HL-60 (cell line): ENCODE results near the gene PEX11B.

Experiments used
- DNase-seq, 2 experiments: peaks; one replicate each; pipeline ENCODE4 v3.0.0-alpha.2; 2010 to 2020; ENCODE audit warnings: low read depth in 1 of 2, low spot score in 1 of 2
- H3K27ac ChIP-seq: fragments of 250-450 bp; sonication (Bioruptor Pico); replicated peaks from 2 replicates; pipeline ENCODE4 v1.5.1; 2020; ENCODE audit warnings: mild to moderate bottlenecking, moderate library complexity
- H3K27me3 ChIP-seq: fragments of 250-450 bp; sonication (Bioruptor Pico); 2 replicates; pipeline ENCODE4 v1.5.1; 2021; ENCODE audit warnings: mild to moderate bottlenecking, moderate library complexity; ENCODE audit not compliant: insufficient read depth, poor library complexity, severe bottlenecking
- H3K4me3 ChIP-seq: replicated peaks from 2 replicates; pipeline ENCODE4 v1.5.1; 2011; ENCODE audit warnings: mild to moderate bottlenecking, control low read depth, low read length; ENCODE audit not compliant: insufficient read depth
- CTCF ChIP-seq: IDR thresholded peaks from one replicate; pipeline ENCODE4 v1.5.1; 2011; ENCODE audit warnings: low read length, control low read depth, inconsistent platforms; ENCODE audit not compliant: insufficient read depth
- GABPA ChIP-seq: IDR thresholded peaks from 2 replicates; pipeline ENCODE4 v1.6.1; 2012; ENCODE audit warnings: low read depth
- POLR2AphosphoS5 ChIP-seq: IDR thresholded peaks from 2 replicates; pipeline ENCODE4 v1.6.1; 2012; ENCODE audit warnings: low read depth
- REST ChIP-seq: IDR thresholded peaks from 2 replicates; pipeline ENCODE4 v1.6.1; 2012; ENCODE audit warnings: low read depth; ENCODE audit not compliant: insufficient replicate concordance
- SPI1 ChIP-seq: IDR thresholded peaks from 2 replicates; pipeline ENCODE4 v1.6.1; 2012; ENCODE audit warnings: low read depth, mild to moderate bottlenecking, borderline replicate concordance

The PEX11B gene

DNA sequence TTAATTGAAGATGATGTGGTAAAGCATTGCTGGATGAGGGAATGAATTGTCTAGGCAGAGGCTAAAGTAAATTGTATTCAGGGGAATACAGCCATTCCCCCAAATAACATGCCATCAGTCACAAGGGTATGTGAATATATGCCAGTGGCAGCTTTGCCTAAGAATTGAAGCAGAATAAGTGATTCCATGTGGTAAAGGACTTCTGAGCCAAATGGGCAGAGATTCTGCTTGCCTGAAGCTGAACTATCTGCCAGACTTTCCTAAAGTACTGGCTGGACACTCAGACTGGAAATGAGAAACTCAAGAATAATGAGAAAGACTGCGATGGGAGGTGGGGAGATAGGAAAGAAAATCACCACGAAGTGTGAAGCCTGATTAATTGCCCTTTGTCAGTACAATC is 36.9 kb upstream of the PEX11B start:
- Histone ChIP-seq H3K4me3 (no peak overlapping the region), H3K27ac (no peak overlapping the region), H3K27me3 (no peaks in the 10 kb centered on the region)
- TF ChIP-seq CTCF (no peak), POLR2AphosphoS5 (no peak), REST (no peak), GABPA (no peak), SPI1 (no peak)
- no peak for DNase-seq

DNA sequence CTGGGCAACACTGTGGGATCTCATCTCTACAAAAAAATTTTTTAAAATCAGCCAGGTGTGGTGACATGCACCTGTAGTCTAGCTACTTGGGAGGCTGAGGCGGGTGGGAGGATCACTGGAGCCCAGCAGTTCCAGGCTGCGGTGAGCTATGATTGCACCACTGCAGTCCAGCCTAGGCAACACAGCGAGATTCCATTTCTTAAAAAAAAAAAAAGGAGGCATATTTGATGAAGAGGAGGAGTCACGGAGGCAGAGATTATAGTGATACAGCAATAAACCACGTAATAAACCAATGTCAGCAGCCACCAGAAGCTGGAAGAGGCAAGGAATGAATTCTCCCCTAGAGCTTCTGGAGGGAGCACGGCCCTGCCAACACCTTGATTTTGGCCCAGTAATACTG is 35.3 kb upstream of the PEX11B start:
- no peak overlapping the region for H3K27ac ChIP-seq
- no peak overlapping the region for H3K4me3 ChIP-seq
- no peaks in the 10 kb centered on the region for H3K27me3 ChIP-seq
- TF ChIP-seq REST (no peak), CTCF (no peak), SPI1 (no peak)
- DNase-seq: no peak

DNA sequence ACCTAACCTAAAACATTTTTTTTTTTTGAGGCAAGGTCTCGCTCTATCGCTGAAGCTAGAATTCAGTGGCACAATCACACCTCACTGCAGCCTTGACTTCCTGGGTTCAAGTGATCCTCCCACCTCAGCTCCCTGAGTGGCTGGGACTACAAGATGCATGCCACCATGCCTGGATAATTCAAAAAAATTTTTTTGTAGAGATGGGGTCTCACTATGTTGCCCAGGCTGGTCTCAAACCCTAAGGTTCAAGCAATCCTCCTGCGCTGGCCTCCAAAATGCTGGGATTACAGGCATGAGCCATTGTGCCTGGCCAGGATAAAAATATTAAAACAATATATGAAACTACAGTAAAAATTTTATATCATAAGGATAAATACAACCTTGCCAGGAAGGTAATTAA is 34.4 kb upstream of the PEX11B start:
- no peak for DNase-seq
- H3K27me3 ChIP-seq: no peaks in the 10 kb centered on the region

More for the DNA sequence above, 34.4 kb upstream of the PEX11B start:
- Histone ChIP-seq H3K27ac (no peak overlapping the region), H3K4me3 (no peak overlapping the region)
- TF ChIP-seq CTCF (no peak), REST (no peak), GABPA (no peak), SPI1 (no peak), POLR2AphosphoS5 (no peak)
